NCI-H82 treated with DMSO at 0.1 percent for 48 hours (cell line): ENCODE data around the gene DYNC1H1.

Experiments
- DNase-seq: peaks from one replicate; lab custom pipeline; 2025; ENCODE audit not compliant: unreplicated experiment; lab: John Stamatoyannopoulos, UW

Gene DYNC1H1

GRCh38 chr14:101939646-101940170 lies 24.7 kb upstream of the DYNC1H1 start:
- DNase-seq, result no peak

- no peak for DNase-seq
Measured at GRCh38 chr14:101944451-101944850, 19.9 kb upstream of the DYNC1H1 start.

- no peak for DNase-seq
Measured at GRCh38 chr14:101945171-101945570, 19.2 kb upstream of the DYNC1H1 start.

- no peak for DNase-seq
Measured at GRCh38 chr14:101947577-101947903, 16.8 kb upstream of the DYNC1H1 start.

GRCh38 chr14:101947904-101948665 lies 16.3 kb upstream of the DYNC1H1 start:
- peak; percentile 95 for DNase-seq

GRCh38 chr14:101948666-101949216 lies 15.6 kb upstream of the DYNC1H1 start:
- DNase-seq, result no peak

- DNase-seq, result no peak
Measured at GRCh38 chr14:101950100-101950499, 14.3 kb upstream of the DYNC1H1 start.

- no peak for DNase-seq
Measured at GRCh38 chr14:101950516-101951215, 13.7 kb upstream of the DYNC1H1 start.

- peak; percentile 45 for DNase-seq
Measured at GRCh38 chr14:101953151-101953550, 11.2 kb upstream of the DYNC1H1 start.

- no peak for DNase-seq
Measured at GRCh38 chr14:101954501-101954900, 9.9 kb upstream of the DYNC1H1 start.

- DNase-seq, result no peak
Measured at GRCh38 chr14:101955695-101956161, 8.6 kb upstream of the DYNC1H1 start.

GRCh38 chr14:101956179-101956885 lies 8.0 kb upstream of the DYNC1H1 start:
- no peak for DNase-seq

- DNase-seq, result no peak
Measured at GRCh38 chr14:101957406-101958234, 6.8 kb upstream of the DYNC1H1 start.

- DNase-seq, result no peak
Measured at GRCh38 chr14:101958418-101959180, 5.8 kb upstream of the DYNC1H1 start.

- no peak for DNase-seq
Measured at GRCh38 chr14:101959277-101959676, 5.1 kb upstream of the DYNC1H1 start.

GRCh38 chr14:101960225-101960624 lies 4.1 kb upstream of the DYNC1H1 start:
- DNase-seq, result no peak

- peak; percentile 65 for DNase-seq
Measured at GRCh38 chr14:101961011-101961721, 3.2 kb upstream of the DYNC1H1 start.

- no peak for DNase-seq
Measured at GRCh38 chr14:101961746-101962502, 2.4 kb upstream of the DYNC1H1 start.
